GM12801 (cell line): Measurements from ENCODE around the gene OTUD7B.

Experiments
- TF ChIP-seq, protein P1 (sequence below): IDR thresholded peaks from one replicate; pipeline ENCODE4 v1.5.1; 2011; ENCODE audit warnings: control low read depth; ENCODE audit not compliant: insufficient read length; ENCODE audit errors: extremely low read depth

Gene OTUD7B

GRCh38 chr1:150028322-150028721 is 17.8 kb upstream of the OTUD7B start:
- TF ChIP-seq, protein P1, sequence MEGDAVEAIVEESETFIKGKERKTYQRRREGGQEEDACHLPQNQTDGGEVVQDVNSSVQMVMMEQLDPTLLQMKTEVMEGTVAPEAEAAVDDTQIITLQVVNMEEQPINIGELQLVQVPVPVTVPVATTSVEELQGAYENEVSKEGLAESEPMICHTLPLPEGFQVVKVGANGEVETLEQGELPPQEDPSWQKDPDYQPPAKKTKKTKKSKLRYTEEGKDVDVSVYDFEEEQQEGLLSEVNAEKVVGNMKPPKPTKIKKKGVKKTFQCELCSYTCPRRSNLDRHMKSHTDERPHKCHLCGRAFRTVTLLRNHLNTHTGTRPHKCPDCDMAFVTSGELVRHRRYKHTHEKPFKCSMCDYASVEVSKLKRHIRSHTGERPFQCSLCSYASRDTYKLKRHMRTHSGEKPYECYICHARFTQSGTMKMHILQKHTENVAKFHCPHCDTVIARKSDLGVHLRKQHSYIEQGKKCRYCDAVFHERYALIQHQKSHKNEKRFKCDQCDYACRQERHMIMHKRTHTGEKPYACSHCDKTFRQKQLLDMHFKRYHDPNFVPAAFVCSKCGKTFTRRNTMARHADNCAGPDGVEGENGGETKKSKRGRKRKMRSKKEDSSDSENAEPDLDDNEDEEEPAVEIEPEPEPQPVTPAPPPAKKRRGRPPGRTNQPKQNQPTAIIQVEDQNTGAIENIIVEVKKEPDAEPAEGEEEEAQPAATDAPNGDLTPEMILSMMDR, result no peak

- TF ChIP-seq, protein P1, result no peak
Observed at GRCh38 chr1:150024156-150024555, 13.6 kb upstream of the OTUD7B start.

GRCh38 chr1:150022357-150022756 is 11.8 kb upstream of the OTUD7B start:
- TF ChIP-seq, protein P1, result no peak

- TF ChIP-seq, protein P1, result no peak
Observed at GRCh38 chr1:150021191-150021694, 10.7 kb upstream of the OTUD7B start.

- TF ChIP-seq, protein P1, result no peak
Observed at GRCh38 chr1:150020711-150021110, 10.2 kb upstream of the OTUD7B start.

DNA sequence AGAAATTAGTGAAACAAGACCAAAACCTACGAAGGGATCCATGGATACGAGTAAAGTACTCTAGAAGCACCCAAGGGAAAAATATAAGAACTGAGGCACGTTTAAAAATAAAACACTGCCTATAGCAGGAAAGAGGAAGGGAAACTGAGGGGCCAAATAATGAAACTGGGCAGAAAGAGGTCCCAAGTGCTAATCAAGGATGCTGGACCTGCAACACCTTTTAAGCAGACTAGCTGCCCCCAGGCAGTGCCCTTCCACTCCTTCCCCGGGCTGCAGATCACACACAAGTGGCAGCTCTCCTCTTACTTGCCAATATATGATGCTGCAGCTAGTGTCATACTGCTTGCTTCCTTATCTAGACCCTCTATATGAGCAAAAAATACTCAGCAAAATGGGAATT is 7.6 kb upstream of the OTUD7B start:
- TF ChIP-seq, protein P1, result no peak

DNA sequence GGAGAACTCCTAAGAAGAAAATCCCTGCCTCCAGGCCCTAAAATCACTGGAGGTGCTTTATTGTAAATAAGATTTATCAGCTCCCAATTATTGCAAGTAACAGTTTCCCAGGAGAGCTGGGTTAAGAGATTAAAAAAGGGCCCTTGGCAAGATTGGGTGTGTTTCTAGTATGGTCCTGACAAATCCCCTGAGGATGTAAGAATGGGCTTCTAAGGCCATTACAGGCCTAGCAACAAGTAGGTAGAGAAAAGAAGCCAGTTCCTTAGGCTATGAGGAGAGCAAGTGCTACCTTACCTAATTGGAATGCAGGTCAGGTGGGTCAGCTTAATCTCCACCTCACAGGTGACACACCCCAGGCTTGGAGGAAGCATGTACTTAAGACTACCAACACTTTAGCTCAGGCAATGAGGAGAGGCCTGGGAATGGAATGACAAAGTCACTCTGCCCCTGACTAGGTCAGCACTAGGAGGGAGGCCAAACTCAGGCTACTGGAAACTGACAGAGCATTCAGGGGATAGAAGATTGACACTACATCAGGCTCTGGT is 6.8 kb upstream of the OTUD7B start:
- TF ChIP-seq, protein P1, result no peak
